Activated naive CD8-positive, alpha-beta T cell treated with anti-CD3 and anti-CD28 coated beads, Interleukin-2, amount 50 U/mL, for 24 hours (primary cell): Measurements from ENCODE around the gene SEPTIN8.
"Not testable (repeated sequence)": the region's sequence is repeated elsewhere in the genome, so short reads cannot be mapped to it uniquely, and the experiment has no call there.

Source experiments
- ATAC-seq: fragments of 150-1000 bp; cut with Tn5 transposase; one replicate; pipeline ENCODE4 v1.10.0; 2021
- DNase-seq: peaks from one replicate; pipeline ENCODE4 v3.0.0; 2021
- H3K27ac Mint-ChIP-seq: one replicate; pipeline ENCODE4 v1.8.0; 2021; ENCODE audit warnings: mild to moderate bottlenecking, mixed read lengths
- H3K27me3 Mint-ChIP-seq: one replicate; pipeline ENCODE4 v1.8.0; 2021; ENCODE audit warnings: mixed read lengths
- H3K36me3 Mint-ChIP-seq: one replicate; pipeline ENCODE4 v1.8.0; 2021; ENCODE audit warnings: low read depth, mixed read lengths
- H3K4me1 Mint-ChIP-seq: one replicate; pipeline ENCODE4 v1.8.0; 2021; ENCODE audit warnings: mixed read lengths
- H3K4me3 Mint-ChIP-seq: one replicate; pipeline ENCODE4 v1.8.0; 2021; ENCODE audit warnings: mild to moderate bottlenecking, moderate library complexity, mixed read lengths
- H3K9me3 Mint-ChIP-seq: one replicate; pipeline ENCODE4 v1.8.0; 2021; ENCODE audit warnings: mixed read lengths

The SEPTIN8 gene

DNA sequence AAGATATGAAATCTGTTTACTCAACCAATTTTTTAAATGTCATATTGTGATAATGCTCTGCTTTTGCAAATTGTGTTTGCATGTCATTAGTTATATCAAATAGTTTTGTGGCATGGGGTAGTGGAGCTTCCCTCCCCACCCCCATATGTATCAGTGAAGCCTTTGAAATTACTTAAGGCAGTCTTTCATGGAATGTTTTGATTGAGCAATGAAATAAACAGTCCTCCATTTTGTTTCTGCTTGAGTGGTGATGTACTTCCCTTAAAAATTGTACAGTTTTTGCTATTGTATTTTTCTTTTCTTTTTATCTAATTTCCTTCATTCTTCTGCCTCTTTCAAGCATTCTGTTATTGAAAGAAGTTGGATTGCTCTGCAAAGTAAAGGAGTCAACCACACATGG lies 39.5 kb upstream of the SEPTIN8 start:
- no peak for ATAC-seq
- H3K27ac Mint-ChIP-seq: no peak overlapping the region
- H3K36me3 Mint-ChIP-seq: no peaks in the 10 kb centered on the region
- H3K4me1 Mint-ChIP-seq: peaks cover 16% of the 10 kb centered on the region
- H3K4me3 Mint-ChIP-seq: no peak overlapping the region
- H3K9me3 Mint-ChIP-seq: no peaks in the 10 kb centered on the region
- peaks cover 46% of the 10 kb centered on the region for H3K27me3 Mint-ChIP-seq
- DNase-seq: no peak

DNA sequence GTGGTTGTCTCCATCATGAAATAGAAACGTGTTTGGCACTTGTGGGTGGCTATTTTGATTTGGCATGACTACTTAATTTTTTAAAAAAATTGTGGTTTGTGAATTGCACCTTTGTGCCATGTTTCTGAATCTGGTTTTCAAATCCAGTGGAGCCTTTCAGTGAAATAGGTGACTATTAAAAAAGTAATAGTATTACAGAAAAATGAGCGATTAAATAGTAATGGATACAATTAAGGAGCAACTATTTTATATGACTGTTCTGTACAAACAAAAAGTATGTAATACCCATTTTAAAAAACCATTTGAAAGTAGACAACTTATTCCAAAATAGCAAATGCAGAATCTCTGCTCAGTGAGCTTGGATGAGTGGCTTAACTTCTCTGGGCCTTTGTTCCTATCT lies 39.0 kb upstream of the SEPTIN8 start:
- Mint-ChIP-seq H3K4me3 (no peak overlapping the region), H3K9me3 (no peaks in the 10 kb centered on the region), H3K4me1 (peaks cover 16% of the 10 kb centered on the region), H3K27me3 (peaks cover 48% of the 10 kb centered on the region), H3K27ac (no peak overlapping the region), H3K36me3 (no peaks in the 10 kb centered on the region)
- ATAC-seq: no peak
- no peak for DNase-seq

DNA sequence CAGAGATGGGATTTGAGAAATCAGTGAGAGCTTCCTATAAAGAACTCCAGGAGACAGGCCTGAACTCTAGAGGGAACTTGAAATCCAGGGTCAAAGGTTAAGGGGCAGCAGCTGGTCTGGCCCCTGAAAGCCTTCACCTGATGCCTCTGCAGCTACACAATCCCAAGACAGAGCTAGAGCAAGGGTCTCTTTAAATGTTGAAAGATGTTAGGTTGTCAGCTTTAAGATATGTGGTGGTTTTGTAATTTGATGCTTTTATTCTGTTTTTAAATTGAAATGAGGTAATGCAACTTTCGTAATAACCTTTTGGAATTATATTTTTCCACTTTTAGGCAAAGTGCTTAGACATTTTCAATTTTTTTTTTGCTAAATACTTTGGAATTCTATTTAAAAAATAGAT lies 38.4 kb upstream of the SEPTIN8 start:
- H3K27me3 Mint-ChIP-seq: peaks cover 53% of the 10 kb centered on the region
- DNase-seq (no peak), ATAC-seq (no peak)
- peaks cover 15% of the 10 kb centered on the region for H3K4me1 Mint-ChIP-seq
- no peak overlapping the region for H3K27ac Mint-ChIP-seq
- no peak overlapping the region for H3K4me3 Mint-ChIP-seq
- no peaks in the 10 kb centered on the region for H3K36me3 Mint-ChIP-seq
- no peaks in the 10 kb centered on the region for H3K9me3 Mint-ChIP-seq

DNA sequence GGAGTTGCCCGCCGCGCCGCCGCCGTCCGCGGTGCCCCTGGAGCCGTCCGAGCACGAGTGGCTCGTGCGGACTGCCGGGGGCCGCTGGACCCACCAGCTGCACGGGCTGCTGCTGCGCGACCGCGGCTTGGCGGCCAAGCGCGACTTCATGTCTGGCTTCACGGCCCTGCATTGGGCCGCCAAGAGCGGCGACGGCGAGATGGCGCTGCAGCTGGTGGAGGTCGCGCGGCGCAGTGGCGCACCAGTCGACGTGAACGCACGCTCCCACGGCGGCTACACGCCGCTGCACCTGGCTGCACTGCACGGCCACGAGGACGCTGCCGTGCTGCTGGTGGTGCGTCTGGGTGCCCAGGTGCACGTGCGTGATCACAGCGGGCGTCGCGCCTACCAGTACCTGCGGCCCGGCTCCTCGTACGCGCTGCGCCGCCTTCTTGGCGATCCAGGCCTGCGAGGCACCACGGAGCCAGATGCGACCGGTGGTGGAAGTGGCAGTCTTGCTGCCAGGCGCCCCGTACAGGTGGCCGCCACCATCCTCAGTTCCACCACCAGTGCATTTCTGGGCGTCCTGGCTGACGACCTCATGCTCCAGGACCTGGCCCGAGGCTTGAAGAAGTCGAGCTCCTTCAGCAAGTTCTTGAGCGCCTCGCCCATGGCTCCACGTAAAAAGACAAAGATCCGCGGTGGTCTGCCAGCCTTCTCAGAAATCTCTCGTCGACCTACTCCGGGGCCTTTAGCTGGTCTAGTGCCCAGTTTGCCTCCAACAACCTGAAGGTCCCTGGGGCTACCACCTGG lies 37.7 kb upstream of the SEPTIN8 start:
- H3K4me3 Mint-ChIP-seq: no peak overlapping the region
- no peak overlapping the region for H3K27ac Mint-ChIP-seq
- H3K36me3 Mint-ChIP-seq: no peaks in the 10 kb centered on the region
- peaks cover 54% of the 10 kb centered on the region for H3K27me3 Mint-ChIP-seq
- ATAC-seq (no peak), DNase-seq (no peak)
- H3K9me3 Mint-ChIP-seq: no peaks in the 10 kb centered on the region
- H3K4me1 Mint-ChIP-seq: peaks cover 9% of the 10 kb centered on the region

GRCh38 chr5:132813599-132814502 lies 36.8 kb upstream of the SEPTIN8 start:
- H3K27ac Mint-ChIP-seq: no peak overlapping the region
- no peaks in the 10 kb centered on the region for H3K9me3 Mint-ChIP-seq
- ATAC-seq: peak; percentile 56
- no peak overlapping the region for H3K4me3 Mint-ChIP-seq
- peaks cover 4% of the 10 kb centered on the region for H3K4me1 Mint-ChIP-seq
- H3K27me3 Mint-ChIP-seq: peaks cover 52% of the 10 kb centered on the region
- DNase-seq: no peak
- H3K36me3 Mint-ChIP-seq: no peaks in the 10 kb centered on the region

DNA sequence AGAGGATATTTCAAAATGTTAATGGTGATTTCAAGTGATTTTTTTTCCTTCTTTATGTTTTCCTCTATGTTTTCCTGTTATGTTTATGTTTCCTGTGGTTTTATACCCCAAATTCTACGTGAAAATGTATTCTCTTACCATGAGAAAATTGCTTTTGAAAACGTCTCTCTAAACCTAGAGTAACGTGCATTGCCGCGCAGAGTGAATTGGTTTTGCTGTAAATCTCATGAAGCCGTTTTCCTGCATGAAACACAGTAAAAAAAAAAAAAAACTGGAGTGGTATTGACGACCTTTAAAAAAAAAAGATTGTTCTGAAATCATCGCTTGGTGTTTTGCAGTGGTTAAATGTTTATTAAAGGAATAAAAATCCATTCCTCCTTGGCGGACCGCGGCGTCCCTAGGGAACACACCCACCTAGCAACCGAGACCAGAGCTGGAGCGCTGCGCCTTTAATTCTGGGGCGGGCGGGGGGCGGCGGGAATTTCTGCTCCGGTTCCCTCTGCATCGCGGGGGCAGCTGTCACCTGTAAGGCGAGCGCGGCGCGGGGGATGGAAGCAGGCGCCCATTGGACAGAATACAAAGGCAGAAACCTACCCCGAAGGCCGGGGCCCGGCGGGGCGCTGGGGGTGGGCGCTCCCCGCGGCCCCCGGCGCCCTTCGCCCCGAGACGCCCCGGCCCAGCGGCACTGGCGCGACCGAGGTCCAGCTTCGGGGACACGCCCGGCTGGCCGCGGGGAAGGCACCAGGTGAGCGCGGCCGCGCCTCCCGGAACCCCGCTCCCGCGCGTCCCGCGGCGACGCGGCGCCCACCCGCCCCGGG lies 36.0 kb upstream of the SEPTIN8 start, which contains the start of gene SOWAHA:
Gene SOWAHA (plus strand): TSS at position 522 of the 818 bp plus-strand sequence. CDS start 320 bp downstream, outside the sequence.
- H3K9me3 Mint-ChIP-seq: no peaks in the 10 kb centered on the region
- H3K36me3 Mint-ChIP-seq: no peaks in the 10 kb centered on the region
- peak within 1 kb of the TSS; percentile 63 for H3K4me3 Mint-ChIP-seq
- no peak within 1 kb of the TSS for H3K27ac Mint-ChIP-seq
- peaks cover 54% of the 10 kb centered on the region for H3K27me3 Mint-ChIP-seq
- DNase-seq (no peak), ATAC-seq (peak; percentile 24)
- H3K4me1 Mint-ChIP-seq: peaks cover 4% of the 10 kb centered on the region

DNA sequence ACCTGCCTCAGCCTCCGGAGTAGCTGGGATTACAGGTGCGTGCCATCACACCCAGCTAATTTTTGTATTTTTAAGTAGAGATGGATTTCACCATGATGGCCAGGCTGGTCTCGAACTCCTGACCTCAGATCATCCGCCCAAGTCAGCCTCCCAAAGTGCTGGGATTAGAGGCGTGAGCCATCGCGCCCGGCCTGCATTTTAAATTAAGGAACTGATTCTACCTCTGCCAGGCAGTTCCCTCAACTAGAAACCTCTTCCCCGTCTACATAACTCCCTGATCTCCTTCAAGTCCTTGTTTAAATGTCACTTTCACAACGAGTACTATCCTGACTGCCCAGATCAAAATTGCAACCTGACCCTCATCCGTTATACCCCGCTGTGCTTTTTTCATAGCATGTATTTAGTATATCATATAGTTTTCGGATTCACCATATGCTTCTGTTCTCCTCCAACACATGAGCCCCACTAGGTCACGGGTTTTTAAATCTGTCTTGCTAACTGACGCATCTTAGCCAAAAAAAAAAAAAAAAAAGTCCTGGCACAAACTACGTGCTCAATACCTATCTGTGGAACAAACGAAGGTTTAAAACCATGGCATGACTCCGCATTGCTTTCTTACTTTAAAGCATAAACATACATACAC lies 35.2 kb upstream of the SEPTIN8 start:
- no peak overlapping the region for H3K27ac Mint-ChIP-seq
- peaks cover 4% of the 10 kb centered on the region for H3K4me1 Mint-ChIP-seq
- DNase-seq (no peak), ATAC-seq (no peak)
- no peaks in the 10 kb centered on the region for H3K9me3 Mint-ChIP-seq
- peak overlapping the region; percentile 63 for H3K4me3 Mint-ChIP-seq
- H3K36me3 Mint-ChIP-seq: no peaks in the 10 kb centered on the region
- peaks cover 55% of the 10 kb centered on the region for H3K27me3 Mint-ChIP-seq

GRCh38 chr5:132810605-132811004 lies 33.6 kb upstream of the SEPTIN8 start:
- no peak for DNase-seq
- Mint-ChIP-seq H3K36me3 (no peaks in the 10 kb centered on the region), H3K9me3 (no peaks in the 10 kb centered on the region), H3K4me3 (no peak overlapping the region), H3K27me3 (peaks cover 54% of the 10 kb centered on the region), H3K4me1 (peaks cover 4% of the 10 kb centered on the region), H3K27ac (no peak overlapping the region)
- no peak for ATAC-seq

GRCh38 chr5:132808866-132809265 lies 31.8 kb upstream of the SEPTIN8 start:
- Mint-ChIP-seq H3K4me1 (peaks cover 4% of the 10 kb centered on the region), H3K4me3 (no peak overlapping the region), H3K27ac (no peak overlapping the region), H3K9me3 (no peaks in the 10 kb centered on the region), H3K36me3 (no peaks in the 10 kb centered on the region), H3K27me3 (peaks cover 55% of the 10 kb centered on the region)
- no peak for ATAC-seq
- no peak for DNase-seq

GRCh38 chr5:132808448-132808847 lies 31.4 kb upstream of the SEPTIN8 start:
- no peak overlapping the region for H3K4me3 Mint-ChIP-seq
- ATAC-seq: no peak

GRCh38 chr5:132807163-132807838 lies 30.3 kb upstream of the SEPTIN8 start:
- Mint-ChIP-seq H3K27ac (no peak overlapping the region), H3K36me3 (no peaks in the 10 kb centered on the region), H3K27me3 (peaks cover 61% of the 10 kb centered on the region), H3K4me3 (no peak overlapping the region), H3K9me3 (no peaks in the 10 kb centered on the region), H3K4me1 (no peaks in the 10 kb centered on the region)
- ATAC-seq: peak; percentile 49
- no peak for DNase-seq

More at GRCh38 chr5:132808448-132808847, 31.4 kb upstream of the SEPTIN8 start:
- Mint-ChIP-seq H3K9me3 (no peaks in the 10 kb centered on the region), H3K27ac (no peak overlapping the region), H3K4me1 (peaks cover 4% of the 10 kb centered on the region), H3K36me3 (no peaks in the 10 kb centered on the region), H3K27me3 (peaks cover 60% of the 10 kb centered on the region)
- no peak for DNase-seq

DNA sequence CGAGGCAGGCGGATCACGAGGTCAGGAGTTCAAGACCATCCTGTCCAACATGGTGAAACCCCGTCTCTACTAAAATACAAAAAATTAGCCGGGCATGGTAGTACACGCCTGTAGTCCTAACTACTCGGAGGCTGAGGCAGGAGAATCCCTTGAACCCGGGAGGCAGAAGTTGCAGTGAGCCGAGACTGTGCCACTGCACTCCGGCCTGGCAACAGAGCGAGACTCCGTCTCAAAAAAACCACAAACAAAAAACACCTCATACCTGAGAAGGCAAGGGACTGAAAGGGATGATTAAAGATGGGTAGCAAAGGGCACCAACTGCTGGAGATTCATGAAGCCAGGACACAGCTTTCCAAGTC lies 29.7 kb upstream of the SEPTIN8 start:
- DNase-seq, H3K27ac Mint-ChIP-seq, ATAC-seq, H3K4me3 Mint-ChIP-seq, H3K36me3 Mint-ChIP-seq, H3K4me1 Mint-ChIP-seq, H3K9me3 Mint-ChIP-seq: not testable (repeated sequence)
- H3K27me3 Mint-ChIP-seq: peaks cover 62% of the 10 kb centered on the region

DNA sequence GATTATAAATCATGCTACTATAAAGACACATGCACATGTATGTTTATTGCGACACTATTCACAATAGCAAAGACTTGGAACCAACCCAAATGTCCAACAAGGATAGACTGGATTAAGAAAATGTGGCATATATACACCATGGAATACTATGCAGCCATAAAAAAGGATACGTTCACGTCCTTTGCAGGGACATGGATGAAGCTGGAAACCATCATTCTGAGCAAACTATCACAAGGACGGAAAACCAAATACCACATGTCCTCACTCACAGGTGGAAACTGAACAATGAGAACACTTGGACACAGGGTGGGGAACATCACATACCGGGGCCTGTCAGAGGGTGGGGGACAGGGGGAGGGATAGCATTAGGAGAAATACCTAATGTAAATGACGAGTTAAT lies 28.8 kb upstream of the SEPTIN8 start:
- peaks cover 53% of the 10 kb centered on the region for H3K27me3 Mint-ChIP-seq
- H3K9me3 Mint-ChIP-seq, H3K4me1 Mint-ChIP-seq, H3K27ac Mint-ChIP-seq, H3K36me3 Mint-ChIP-seq, DNase-seq, H3K4me3 Mint-ChIP-seq, ATAC-seq: not testable (repeated sequence)
